Upper lobe of left lung (tissue), 6 donors: Measurements from ENCODE around the gene ZNF135. TPM values are rescaled to one million over a fixed set of nuclear protein-coding genes. Genes with fewer than 3 reads are reported as not detected.
A peak's percentile ranks its signal among the peaks of the same experiment; 100 is the strongest.

ENCODE experiments used
- ATAC-seq, 2 donors: fragments of 200-7000 bp; cut with Tn5 transposase; one replicate each; pipeline ENCODE4 v1.9.1; 2022; ENCODE audit warnings: mild to moderate bottlenecking in 2 of 2, moderate library complexity in 2 of 2; ENCODE audit not compliant: low FRiP score in 2 of 2
- DNase-seq, 2 donors: peaks; one replicate each; pipeline ENCODE4 v3.0.0-alpha.2; 2019 to 2020
- H3K27ac ChIP-seq, 4 donors: fragments of 200-600 bp; sonication (generic); one replicate each; pipeline ENCODE4 v1.5.1; 2016 to 2019
- H3K27me3 ChIP-seq, 4 donors: fragments of 200-600 bp; sonication (generic); one replicate each; pipeline ENCODE4 v1.5.1; 2017 to 2019
- H3K36me3 ChIP-seq, 4 donors: fragments of 200-600 bp; sonication (generic); one replicate each; pipeline ENCODE4 v1.5.1; 2016 to 2019
- H3K4me1 ChIP-seq, 4 donors: fragments of 200-600 bp; sonication (generic); one replicate each; pipeline ENCODE4 v1.5.1; 2018 to 2019
- H3K4me3 ChIP-seq, 4 donors: fragments of 200-600 bp; sonication (generic); one replicate each; pipeline ENCODE4 v1.5.1; 2017 to 2019; ENCODE audit warnings: mild to moderate bottlenecking in 2 of 4, moderate library complexity in 1 of 4
- H3K9me3 ChIP-seq, 4 donors: fragments of 200-600 bp; sonication (generic); one replicate each; pipeline ENCODE4 v1.5.1; 2018 to 2019
- EP300 ChIP-seq, 4 donors: sonication (generic); formaldehyde crosslinking; IDR thresholded peaks; one replicate each; pipeline ENCODE4 v1.5.1; 2017; ENCODE audit warnings: antibody characterized with exemption in 4 of 4, control low read depth in 2 of 4
- POLR2A ChIP-seq, 4 donors: fragments of 450-650 bp; IDR thresholded peaks; one replicate each; pipeline ENCODE4 v1.5.1; 2016 to 2017; ENCODE audit warnings: antibody characterized with exemption in 4 of 4, mild to moderate bottlenecking in 2 of 4
- POLR2AphosphoS5 ChIP-seq, 2 donors: sonication (generic); formaldehyde crosslinking; IDR thresholded peaks; one replicate each; pipeline ENCODE4 v1.5.1; 2017; ENCODE audit warnings: antibody characterized with exemption in 2 of 2
- WGBS, 2 donors: methylation state at CpG; one replicate each; pipeline ENCODE4 v1.1.5; 2017 to 2018; 5-methylcytosine and 5-hydroxymethylcytosine counted together
- total RNA-seq, 6 donors: library from RNA; depleted of rRNA in 4 of 6; stranded (reverse); fragments of >200 nt in 4 of 6; gene quantifications; one replicate each; pipeline versions ENCODE4 v1.1.0 to v1.2.1, GENCODE V29; 2016 to 2021
- TF ChIP-seq, protein P1 (sequence below), 6 experiments: fragments of 450-650 bp in 4 of 6; fragments of 200-600 bp in 2 of 6; sonication (generic) in 2 of 6; IDR thresholded peaks; one replicate each; pipeline ENCODE4 v1.5.1; 2016 to 2019; ENCODE audit warnings: antibody characterized with exemption in 6 of 6
- donor health status: DM: no; HTN: no; CAD: no; lungs with moderate emphysema.
- donor health status: DM: no; HTN: yes; CAD: no; lungs with severe emphysema.

The ZNF135 gene
- total RNA-seq, 6 donors from 2014 or later = 1.7 to 11.5 (median 3.4) TPM

- Histone ChIP-seq H3K4me3 (no peak overlapping the region), H3K27ac (no peak overlapping the region), H3K4me1 (no peaks in the 10 kb centered on the region), H3K27me3 (no peaks in the 10 kb centered on the region), H3K9me3 (peaks cover 55 to 98% (median 91%) of the 10 kb centered on the region in 4 donors), H3K36me3 (no peaks in the 10 kb centered on the region)
- ATAC-seq (no peak), DNase-seq (no peak)
- 84 to 88% methylated on average over 3 of the region's 3 CpGs for WGBS, 2 donors
- TF ChIP-seq EP300 (IDR thresholded peaks at IDR 0.05) (no peak), POLR2AphosphoS5 (IDR thresholded peaks at IDR 0.05) (no peak), POLR2A (IDR thresholded peaks at IDR 0.05) (no peak)
- TF ChIP-seq, protein P1, sequence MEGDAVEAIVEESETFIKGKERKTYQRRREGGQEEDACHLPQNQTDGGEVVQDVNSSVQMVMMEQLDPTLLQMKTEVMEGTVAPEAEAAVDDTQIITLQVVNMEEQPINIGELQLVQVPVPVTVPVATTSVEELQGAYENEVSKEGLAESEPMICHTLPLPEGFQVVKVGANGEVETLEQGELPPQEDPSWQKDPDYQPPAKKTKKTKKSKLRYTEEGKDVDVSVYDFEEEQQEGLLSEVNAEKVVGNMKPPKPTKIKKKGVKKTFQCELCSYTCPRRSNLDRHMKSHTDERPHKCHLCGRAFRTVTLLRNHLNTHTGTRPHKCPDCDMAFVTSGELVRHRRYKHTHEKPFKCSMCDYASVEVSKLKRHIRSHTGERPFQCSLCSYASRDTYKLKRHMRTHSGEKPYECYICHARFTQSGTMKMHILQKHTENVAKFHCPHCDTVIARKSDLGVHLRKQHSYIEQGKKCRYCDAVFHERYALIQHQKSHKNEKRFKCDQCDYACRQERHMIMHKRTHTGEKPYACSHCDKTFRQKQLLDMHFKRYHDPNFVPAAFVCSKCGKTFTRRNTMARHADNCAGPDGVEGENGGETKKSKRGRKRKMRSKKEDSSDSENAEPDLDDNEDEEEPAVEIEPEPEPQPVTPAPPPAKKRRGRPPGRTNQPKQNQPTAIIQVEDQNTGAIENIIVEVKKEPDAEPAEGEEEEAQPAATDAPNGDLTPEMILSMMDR (IDR thresholded peaks at IDR 0.05) = no peak
These were observed 49.4 kb downstream of the ZNF135 start for GRCh38 chr19:58108546-58108817.

DNA sequence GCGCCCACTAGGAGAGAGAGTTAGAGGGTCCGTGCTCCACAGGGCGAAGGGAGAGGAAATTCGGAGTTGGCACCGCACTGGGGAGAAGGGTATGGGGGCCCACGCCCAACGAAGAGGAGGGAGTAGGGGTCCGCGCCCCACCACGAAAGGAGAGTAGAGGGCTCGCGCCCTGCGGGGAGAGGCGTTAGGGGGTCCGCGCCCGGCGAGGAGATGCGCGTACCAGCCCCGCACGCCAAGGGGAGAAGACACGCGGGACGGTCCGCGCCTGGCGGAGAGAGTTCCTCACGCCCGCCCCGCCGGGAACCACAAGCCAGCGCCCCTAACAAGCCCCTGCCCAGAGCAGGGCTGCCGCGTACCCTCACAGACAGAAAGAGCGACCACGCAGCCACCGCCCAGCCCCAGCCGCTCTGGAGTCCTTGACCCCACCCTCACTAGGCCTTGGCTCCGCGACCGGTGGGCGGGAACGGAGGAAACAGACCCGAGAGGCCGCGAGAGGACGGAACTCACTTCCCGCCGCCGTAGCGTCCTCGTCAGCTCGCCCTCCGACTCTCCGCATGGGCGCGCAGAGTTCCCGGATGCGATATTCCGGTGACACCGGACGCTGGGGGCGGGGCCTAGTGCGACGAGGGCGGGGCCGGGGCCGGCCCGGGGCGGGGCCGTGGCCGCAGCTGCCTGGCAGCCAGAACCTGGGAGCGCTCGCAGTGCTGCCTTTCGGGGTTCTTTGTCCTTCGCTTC is 58.9 kb downstream of the ZNF135 start:
- DNase-seq (peak in 1 of 2 donors; percentile 49), ATAC-seq (peak in 1 of 2 donors; percentile 19)
- H3K4me3 ChIP-seq = no peak overlapping the region
- H3K4me1 ChIP-seq = no peaks in the 10 kb centered on the region
- 6 to 13% methylated on average over 18 to 67 of the region's 77 CpGs for WGBS, 2 donors
- H3K36me3 ChIP-seq = no peaks in the 10 kb centered on the region
- no peaks in the 10 kb centered on the region for H3K27me3 ChIP-seq
- TF ChIP-seq EP300 (IDR thresholded peaks at IDR 0.05) = no peak
- no peak for TF ChIP-seq POLR2A (IDR thresholded peaks at IDR 0.05)
- TF ChIP-seq, protein P1 (IDR thresholded peaks at IDR 0.05) = no peak
- TF ChIP-seq POLR2AphosphoS5 (IDR thresholded peaks at IDR 0.05) = no peak
- H3K9me3 ChIP-seq = peaks cover 65 to 97% (median 94%) of the 10 kb centered on the region in 4 donors
- H3K27ac ChIP-seq = no peak overlapping the region

DNA sequence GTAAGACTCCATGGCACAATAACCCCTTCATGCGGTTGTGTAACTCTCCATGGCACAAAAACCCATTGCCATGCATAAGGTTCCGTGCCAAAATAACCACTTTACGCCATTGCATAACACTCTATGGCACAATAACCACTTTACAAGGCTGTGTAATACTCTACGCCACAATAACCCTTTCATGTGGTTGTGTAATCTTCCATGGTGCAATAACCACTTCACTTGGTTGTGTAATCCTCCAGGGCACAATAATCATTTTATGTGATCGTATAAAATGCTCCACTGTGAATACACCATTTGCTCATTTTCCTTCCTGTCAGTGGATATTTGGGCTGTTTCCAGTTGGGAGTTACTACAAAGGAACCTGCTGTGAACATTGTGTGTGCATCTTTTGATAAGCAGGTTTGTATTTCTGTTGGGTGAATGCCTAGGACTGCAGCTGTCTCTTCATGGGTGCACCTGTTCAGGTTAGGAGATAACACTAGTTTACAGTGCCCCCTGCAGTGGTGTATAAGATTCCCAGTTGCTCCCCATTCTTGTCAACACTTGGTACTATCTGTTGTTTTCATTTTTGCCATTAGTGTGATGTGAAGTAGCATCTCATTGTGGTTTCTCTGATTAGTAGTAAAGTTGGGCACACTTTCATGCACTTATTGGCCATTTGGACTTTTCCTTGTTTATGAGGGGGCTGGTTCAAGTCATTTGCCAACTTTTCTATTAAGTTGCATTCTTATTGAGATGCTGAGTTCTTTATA is 60.1 kb downstream of the ZNF135 start:
- TF ChIP-seq, protein P1 (IDR thresholded peaks at IDR 0.05) = no peak
- no peak for TF ChIP-seq EP300 (IDR thresholded peaks at IDR 0.05)
- Histone ChIP-seq H3K27me3 (no peaks in the 10 kb centered on the region), H3K4me3 (no peak overlapping the region), H3K4me1 (no peaks in the 10 kb centered on the region), H3K9me3 (peaks cover 74 to 97% (median 93%) of the 10 kb centered on the region in 4 donors), H3K36me3 (no peaks in the 10 kb centered on the region), H3K27ac (no peak overlapping the region)
- DNase-seq (no peak), ATAC-seq (no peak)
- WGBS, 2 donors = 76 to 80% methylated on average over 5 of the region's 5 CpGs

Other genes with a start within 250 kb of the ZNF135 start
- gene ZNF552, start 244.4 kb upstream of the ZNF135 start, total RNA-seq = 10 to 100 TPM; 12.1 to 68.1 (median 21.0) TPM
- gene ZNF587B, start 229.0 kb upstream of the ZNF135 start, total RNA-seq = 10 to 100 TPM; 10.2 to 32.5 (median 16.4) TPM
- 10 to 100 TPM; 12.2 to 52.4 (median 23.0) TPM for gene ZNF587, start 209.4 kb upstream of the ZNF135 start, total RNA-seq
- 10 to 100 TPM in 3 of 6 donors, 1 to 10 TPM in 3; 7.1 to 16.8 (median 9.4) TPM for gene ZNF814, start 170.2 kb upstream of the ZNF135 start, total RNA-seq
- gene ZNF417, start 142.7 kb upstream of the ZNF135 start, total RNA-seq = 10 to 100 TPM in 5 of 6 donors, 1 to 10 TPM in 1; 7.3 to 24.1 (median 14.4) TPM
- gene ZNF418, start 123.9 kb upstream of the ZNF135 start, total RNA-seq = 10 to 100 TPM in 2 of 6 donors, 1 to 10 TPM in 4; 3.3 to 18.0 (median 5.7) TPM
- 1 to 10 TPM; 1.1 to 4.9 (median 3.4) TPM for gene ZNF256, start 111.6 kb upstream of the ZNF135 start, total RNA-seq
- 1 to 10 TPM in 3 of 6 donors, under 1 TPM in 2, not detected in 1; 0.46 to 7.7 (median 1.2) TPM for gene C19orf18, start 84.7 kb upstream of the ZNF135 start, total RNA-seq
- 10 to 100 TPM in 5 of 6 donors, 1 to 10 TPM in 1; 9.6 to 40.9 (median 15.4) TPM for gene ZNF606, start 56.5 kb upstream of the ZNF135 start, total RNA-seq
- gene ZSCAN1, start 25.3 kb upstream of the ZNF135 start, total RNA-seq = 1 to 10 TPM in 2 of 6 donors, under 1 TPM in 1, not detected in 3; 0.61 to 2.1 (median 1.4) TPM
- gene ZSCAN18, start 38.9 kb downstream of the ZNF135 start, total RNA-seq = 100 to 1,000 TPM in 2 of 6 donors, 10 to 100 TPM in 4; 30.6 to 116 (median 74.1) TPM
- gene ZNF329, start 91.5 kb downstream of the ZNF135 start, total RNA-seq = 10 to 100 TPM in 1 of 6 donors, 1 to 10 TPM in 5; 4.9 to 18.4 (median 7.1) TPM
- 10 to 100 TPM; 19.0 to 63.9 (median 26.4) TPM for gene ZNF274, start 123.8 kb downstream of the ZNF135 start, total RNA-seq
- 10 to 100 TPM; 12.8 to 36.7 (median 20.8) TPM for gene ZNF544, start 169.6 kb downstream of the ZNF135 start, total RNA-seq
- 10 to 100 TPM in 1 of 6 donors, 1 to 10 TPM in 5; 4.5 to 13.6 (median 7.1) TPM for gene ZNF8, start 219.7 kb downstream of the ZNF135 start, total RNA-seq
- gene ERVK3-1, start 246.1 kb downstream of the ZNF135 start, total RNA-seq = 10 to 100 TPM; 24.3 to 50.5 (median 37.0) TPM